Measurements from ENCODE around the gene SLX9. TPM values are rescaled to one million over a fixed set of nuclear protein-coding genes. Genes with fewer than 3 reads are reported as not detected.

The SLX9 gene
- total RNA-seq, 6 donors from 2014 or later, result 5.5 to 34.6 (median 22.8) TPM

GRCh38 chr21:44984792-44985440 is 45.1 kb downstream of the SLX9 start:
- 51 to 71% methylated on average over 9 to 25 of the region's 26 CpGs for WGBS, 2 donors
- TF ChIP-seq CTCF (IDR thresholded peaks at IDR 0.05) (no peak), POLR2A (IDR thresholded peaks at IDR 0.05) (no peak), POLR2AphosphoS5 (IDR thresholded peaks at IDR 0.05) (no peak)
- H3K4me3 ChIP-seq, result no peak overlapping the region
- no peaks in the 10 kb centered on the region for H3K27me3 ChIP-seq
- DNase-seq, result peak in 1 of 2 donors; percentile 75
- ATAC-seq (ENCODE audit: low FRiP score in 2 of 2), result no peak
- H3K36me3 ChIP-seq, result no peaks in the 10 kb centered on the region
- H3K9me3 ChIP-seq, result no peaks in the 10 kb centered on the region
- peaks cover 0 to 10% (median 5%) of the 10 kb centered on the region in 4 donors for H3K4me1 ChIP-seq
- H3K27ac ChIP-seq, result peak overlapping the region in 2 of 4 donors; percentile 15 to 63

- Histone ChIP-seq H3K36me3 (no peaks in the 10 kb centered on the region), H3K4me3 (no peak overlapping the region), H3K9me3 (no peaks in the 10 kb centered on the region), H3K27me3 (no peaks in the 10 kb centered on the region), H3K4me1 (peaks cover 0 to 10% (median 5%) of the 10 kb centered on the region in 4 donors), H3K27ac (peak overlapping the region in 1 of 4 donors; percentile 15)
- no peak for ATAC-seq (ENCODE audit: low FRiP score in 2 of 2)
- WGBS, 2 donors, result 78 to 94% methylated on average over 8 to 15 of the region's 26 CpGs
- DNase-seq, result peak; percentile 17 to 70
- TF ChIP-seq POLR2A (IDR thresholded peaks at IDR 0.05) (no peak), CTCF (IDR thresholded peaks at IDR 0.05) (no peak), POLR2AphosphoS5 (IDR thresholded peaks at IDR 0.05) (no peak), EP300 (IDR thresholded peaks at IDR 0.05) (no peak)
Measured at GRCh38 chr21:44985441-44986401, 45.9 kb downstream of the SLX9 start.

GRCh38 chr21:44986471-44987291 is 46.9 kb downstream of the SLX9 start:
- no peaks in the 10 kb centered on the region for H3K36me3 ChIP-seq
- TF ChIP-seq CTCF (IDR thresholded peaks at IDR 0.05) (no peak), POLR2AphosphoS5 (IDR thresholded peaks at IDR 0.05) (no peak), EP300 (IDR thresholded peaks at IDR 0.05) (no peak), POLR2A (IDR thresholded peaks at IDR 0.05) (no peak)
- 47 to 75% methylated on average over 3 to 16 of the region's 23 CpGs for WGBS, 2 donors
- H3K9me3 ChIP-seq, result no peaks in the 10 kb centered on the region
- peak; percentile 19 to 76 for DNase-seq
- peak overlapping the region in 1 of 4 donors; percentile 34 for H3K27ac ChIP-seq
- no peak for ATAC-seq (ENCODE audit: low FRiP score in 2 of 2)
- H3K27me3 ChIP-seq, result no peaks in the 10 kb centered on the region
- no peak overlapping the region for H3K4me3 ChIP-seq
- H3K4me1 ChIP-seq, result peaks cover 0 to 10% (median 6%) of the 10 kb centered on the region in 4 donors

GRCh38 chr21:44987301-44987885 is 47.6 kb downstream of the SLX9 start:
- no peaks in the 10 kb centered on the region for H3K9me3 ChIP-seq
- peak overlapping the region in 1 of 4 donors; percentile 34 for H3K27ac ChIP-seq
- TF ChIP-seq POLR2AphosphoS5 (IDR thresholded peaks at IDR 0.05) (no peak), CTCF (IDR thresholded peaks at IDR 0.05) (no peak), POLR2A (IDR thresholded peaks at IDR 0.05) (no peak), EP300 (IDR thresholded peaks at IDR 0.05) (no peak)
- no peaks in the 10 kb centered on the region for H3K27me3 ChIP-seq
- DNase-seq, result no peak
- peaks cover 3 to 13% (median 7%) of the 10 kb centered on the region in 4 donors for H3K4me1 ChIP-seq
- no peak overlapping the region for H3K4me3 ChIP-seq
- ATAC-seq (ENCODE audit: low FRiP score in 2 of 2), result no peak
- WGBS, 2 donors, result 63 to 78% methylated on average over 19 to 21 of the region's 23 CpGs
- no peaks in the 10 kb centered on the region for H3K36me3 ChIP-seq
